ENCODE results near the gene NANOS2.

Gene NANOS2

DNA sequence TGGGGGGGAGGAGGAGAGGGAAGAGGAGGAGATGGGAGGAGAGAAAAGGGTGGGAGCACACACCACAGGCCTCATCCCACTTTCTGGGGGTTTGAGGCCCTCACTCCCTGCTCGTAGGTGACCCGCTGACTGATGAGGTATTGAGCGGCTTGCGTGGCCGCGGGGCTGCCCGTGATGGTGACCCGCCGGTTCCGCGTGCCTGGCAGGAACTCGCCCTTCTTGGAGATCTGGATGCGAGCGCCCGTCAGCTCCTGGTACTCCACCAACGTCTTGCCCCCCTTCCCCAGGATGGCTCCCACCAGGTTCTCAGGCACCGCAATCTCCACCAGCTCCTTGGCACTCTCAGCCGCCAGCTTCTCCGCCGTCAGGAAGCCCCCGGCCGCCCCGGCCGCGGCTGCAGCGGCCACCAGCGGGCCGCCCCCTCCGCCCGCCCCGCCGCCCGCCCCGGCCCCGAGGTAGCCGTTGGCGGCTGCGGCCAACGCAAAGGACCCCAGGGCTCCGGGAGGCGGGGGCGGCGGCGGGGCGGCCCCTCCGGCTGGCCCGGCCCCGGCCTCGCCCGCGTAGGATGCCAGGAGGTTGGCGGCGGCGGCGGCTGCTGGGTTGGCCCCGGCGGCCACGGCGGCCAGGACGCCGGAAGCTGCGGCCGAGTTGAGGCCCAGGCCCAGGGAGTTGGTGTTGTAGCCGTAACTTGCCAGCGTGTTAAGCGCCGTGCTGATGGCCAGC lies 25.4 kb upstream of the NANOS2 start:
- TF ChIP-seq POLR2A (IDR thresholded peaks at IDR 0.05; ENCODE audit: low read length) (no peak), GATA1 (IDR thresholded peaks at IDR 0.05; ENCODE audit: low read depth, low read length) (no peak)
- DNase-seq, result no peak

DNA sequence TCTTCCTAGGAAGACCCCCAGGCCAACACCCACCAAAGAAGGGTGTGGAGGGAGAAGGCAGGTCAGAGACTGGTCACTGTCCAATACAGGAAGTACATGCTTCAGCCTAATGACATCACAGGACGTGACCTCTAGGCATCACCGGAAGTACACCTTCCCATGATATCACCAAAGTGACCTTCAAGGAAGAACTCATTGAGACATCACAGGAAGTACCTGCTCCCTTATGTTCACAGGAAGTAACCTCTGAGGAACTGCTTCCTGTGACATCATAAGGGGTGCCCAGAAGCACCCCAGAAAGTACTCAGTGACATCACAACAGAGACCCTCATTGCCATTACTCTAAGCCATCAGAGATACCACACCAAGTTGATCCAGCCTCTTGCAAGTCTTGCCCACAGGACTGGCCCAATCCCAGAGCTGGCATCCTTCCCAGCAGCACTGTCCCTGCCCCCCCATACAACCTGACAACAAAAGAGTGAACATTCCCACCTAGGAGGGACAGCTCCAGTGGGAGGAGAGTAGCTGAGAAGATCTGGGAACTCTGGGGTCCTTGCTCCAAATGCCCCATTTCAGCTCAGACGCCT lies 24.2 kb upstream of the NANOS2 start:
- no peak for DNase-seq
- TF ChIP-seq POLR2A (IDR thresholded peaks at IDR 0.05; ENCODE audit: low read length) (no peak), GATA1 (IDR thresholded peaks at IDR 0.05; ENCODE audit: low read depth, low read length) (no peak)

DNA sequence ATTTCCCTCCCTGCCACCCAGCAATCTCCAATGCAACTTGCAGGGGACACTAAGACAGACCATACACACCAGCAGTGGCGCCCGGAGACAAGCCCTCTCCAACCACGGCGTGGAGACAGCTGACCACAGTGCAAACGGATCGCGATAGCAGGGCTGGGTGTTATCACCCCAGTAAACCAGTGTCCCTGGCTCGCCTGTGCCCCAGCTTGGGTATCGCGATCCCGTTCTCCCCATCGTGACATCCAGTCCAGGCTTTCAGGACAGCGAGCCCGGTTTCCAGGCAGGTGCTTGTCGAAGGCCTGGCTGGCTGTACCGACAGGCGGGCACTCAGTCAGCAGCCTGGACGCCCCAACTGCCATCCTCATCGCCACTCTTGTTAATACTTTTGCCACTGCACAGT lies 20.7 kb upstream of the NANOS2 start:
- no peak for DNase-seq

DNA sequence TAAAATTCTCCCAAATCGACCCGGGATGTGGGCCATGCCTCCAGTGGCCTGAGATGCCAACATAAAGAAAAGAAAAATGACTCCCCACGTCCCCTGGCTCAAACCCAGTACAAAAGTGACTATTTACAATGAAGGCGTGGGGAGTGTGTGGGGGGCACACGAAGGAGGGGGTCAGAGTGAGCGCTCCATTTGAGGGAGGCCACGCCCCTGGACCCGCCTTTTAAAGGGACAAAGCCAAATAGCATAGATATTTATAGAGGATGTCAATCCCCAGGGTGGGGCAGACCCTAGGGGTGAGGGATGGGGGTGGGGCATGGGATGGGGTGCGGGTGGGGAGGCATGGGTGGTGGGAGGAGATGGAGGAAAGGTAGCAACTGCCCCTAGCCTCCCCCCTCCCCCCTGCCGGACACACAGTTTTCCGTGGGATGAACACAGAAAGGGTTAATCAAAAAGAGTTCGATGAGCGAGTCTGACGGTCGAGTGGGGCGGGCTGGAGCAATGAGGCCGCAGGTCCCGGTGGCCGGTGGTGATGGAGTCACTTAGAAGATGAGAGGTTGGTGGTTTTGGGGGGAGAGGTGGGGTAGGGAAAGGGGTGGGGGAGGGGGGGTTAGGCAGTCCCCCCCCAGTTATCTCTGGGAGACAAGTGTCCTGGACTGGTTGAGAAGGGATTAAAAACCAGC lies 20.1 kb upstream of the NANOS2 start:
- TF ChIP-seq GATA1 (IDR thresholded peaks at IDR 0.05; ENCODE audit: low read depth, low read length) (no peak), POLR2A (IDR thresholded peaks at IDR 0.05; ENCODE audit: low read length) (no peak)
- DNase-seq, result no peak

More for the DNA sequence above, 20.7 kb upstream of the NANOS2 start:
- no peak for TF ChIP-seq GATA1 (IDR thresholded peaks at IDR 0.05; ENCODE audit: low read depth, low read length)
- no peak for TF ChIP-seq POLR2A (IDR thresholded peaks at IDR 0.05; ENCODE audit: low read length)

DNA sequence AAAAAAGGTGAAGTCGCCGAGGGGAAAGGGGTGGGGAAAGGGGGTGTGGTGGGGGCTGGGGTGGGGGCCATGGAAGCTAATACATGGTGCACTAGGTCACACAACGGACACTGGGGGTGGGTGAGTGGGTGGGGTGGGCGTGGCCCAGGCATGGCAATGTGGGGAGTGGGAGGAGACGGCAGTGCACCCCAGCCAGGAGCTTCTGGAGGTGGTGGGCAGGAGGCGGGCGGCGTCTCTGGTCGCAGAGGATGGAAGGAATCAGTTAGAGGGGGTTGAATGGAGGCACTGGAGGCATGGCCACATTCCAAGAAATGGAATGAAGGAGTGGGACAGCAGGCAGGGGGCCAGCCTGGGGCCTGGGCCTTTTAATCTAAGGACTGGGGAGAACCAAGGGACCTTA lies 19.2 kb upstream of the NANOS2 start:
- no peak for DNase-seq
- TF ChIP-seq GATA1 (IDR thresholded peaks at IDR 0.05; ENCODE audit: low read depth, low read length) (no peak), POLR2A (IDR thresholded peaks at IDR 0.05; ENCODE audit: low read length) (no peak)

DNA sequence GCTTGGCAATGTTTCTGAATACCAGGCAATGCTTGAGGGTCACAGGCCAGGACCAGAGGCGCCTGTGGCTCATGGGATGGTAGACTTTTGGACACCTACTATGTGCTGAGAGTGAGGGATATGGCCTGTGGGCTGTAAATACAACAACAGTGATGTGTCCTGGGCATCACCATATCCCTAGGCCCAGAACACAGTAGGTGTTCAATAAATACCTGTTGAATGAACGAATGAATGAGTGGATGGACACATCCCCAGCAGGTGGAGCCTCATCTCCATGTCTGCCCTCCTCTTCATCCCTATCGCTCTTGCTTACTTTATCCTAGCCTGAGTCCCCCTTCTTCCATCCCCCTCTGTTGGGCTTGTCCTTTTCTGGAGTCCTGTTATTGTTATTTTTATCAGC lies 16.5 kb upstream of the NANOS2 start:
- DNase-seq, result no peak
- no peak for TF ChIP-seq POLR2A (IDR thresholded peaks at IDR 0.05; ENCODE audit: low read length)
- TF ChIP-seq GATA1 (IDR thresholded peaks at IDR 0.05; ENCODE audit: low read depth, low read length), result no peak

DNA sequence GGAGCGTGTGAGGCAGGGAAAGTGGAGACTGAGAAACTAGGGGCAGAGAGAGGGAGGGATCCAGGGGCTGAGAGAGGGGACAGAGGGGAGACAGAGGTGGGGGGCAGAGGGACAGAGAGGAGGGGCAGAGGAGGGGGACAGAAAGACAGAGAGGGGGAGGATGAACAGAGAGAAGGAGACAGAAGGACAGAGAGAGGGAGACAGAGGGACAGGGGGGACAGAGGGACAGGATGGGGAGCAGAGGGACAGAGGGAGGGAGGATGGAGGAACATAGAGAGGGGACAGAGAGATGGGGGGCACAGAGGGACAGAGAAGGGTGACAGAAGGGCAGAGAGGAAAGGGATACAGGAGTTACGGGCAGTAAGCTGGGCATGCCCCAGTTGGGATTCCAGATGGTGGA lies 14.7 kb upstream of the NANOS2 start:
- no peak for DNase-seq
- TF ChIP-seq POLR2A (IDR thresholded peaks at IDR 0.05; ENCODE audit: low read length), result no peak
- no peak for TF ChIP-seq GATA1 (IDR thresholded peaks at IDR 0.05; ENCODE audit: low read depth, low read length)

DNA sequence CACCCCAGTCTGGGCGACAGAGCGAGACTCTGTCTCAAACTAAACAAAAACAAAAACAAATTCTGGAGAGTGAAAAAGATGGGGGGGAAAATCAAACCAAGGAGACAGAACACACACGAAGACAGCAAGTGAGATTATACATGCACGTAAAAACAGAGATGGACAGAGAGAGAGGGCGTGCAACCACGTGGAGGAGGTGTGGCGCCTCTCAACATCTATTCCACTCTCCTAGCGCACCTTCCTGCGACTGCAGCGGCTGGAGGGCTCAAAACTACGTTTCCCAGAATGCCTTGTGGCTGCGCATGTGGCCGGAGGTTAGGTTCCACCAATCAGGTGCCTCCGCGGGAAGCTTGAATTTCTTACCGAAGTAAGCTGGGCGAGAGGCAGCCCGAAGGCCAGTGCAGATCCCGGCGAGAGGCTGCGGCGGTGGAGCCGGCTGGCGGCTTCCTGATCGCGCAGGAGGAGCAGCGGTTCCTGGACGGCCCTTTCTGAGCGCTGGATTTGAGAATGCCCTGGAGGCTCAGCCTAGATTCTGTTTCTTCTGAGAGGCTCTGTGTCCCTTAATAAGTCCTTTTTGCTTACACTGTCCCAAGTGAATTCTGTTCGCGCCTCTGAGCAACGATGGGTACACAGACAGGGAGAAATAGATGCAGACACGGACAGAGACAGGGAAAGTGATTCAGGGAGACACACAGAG lies 13.1 kb upstream of the NANOS2 start:
- TF ChIP-seq GATA1 (IDR thresholded peaks at IDR 0.05; ENCODE audit: low read depth, low read length) (no peak), POLR2A (IDR thresholded peaks at IDR 0.05; ENCODE audit: low read length) (peak; percentile 82)
- DNase-seq, result peak; percentile 90 to 92

DNA sequence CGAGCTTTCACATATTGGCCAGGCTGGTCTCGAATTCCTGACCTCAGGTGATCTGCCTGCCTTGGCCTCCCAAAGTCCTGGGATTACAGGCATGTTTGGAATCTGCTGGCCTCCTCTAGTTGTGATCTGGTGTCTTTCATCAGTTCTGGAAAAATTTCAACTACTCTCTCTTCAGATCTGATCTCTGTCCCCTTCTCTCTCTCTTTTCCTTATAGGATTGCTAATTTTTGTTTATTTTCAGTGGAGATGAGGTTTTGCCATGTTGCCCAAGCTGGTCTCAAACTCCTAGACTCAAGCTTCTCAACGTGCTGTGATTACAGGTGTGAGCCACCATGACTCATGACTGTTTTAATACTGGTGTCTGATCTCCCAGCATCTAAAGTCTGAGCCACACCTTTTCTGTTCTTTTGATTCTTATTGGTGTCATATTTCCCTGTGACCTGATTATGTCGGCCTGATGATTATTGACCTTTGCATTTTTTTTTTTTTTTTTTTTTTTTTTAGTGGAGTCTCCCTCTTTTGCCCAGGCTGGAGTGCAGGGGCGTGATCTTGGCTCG lies 10.4 kb upstream of the NANOS2 start:
- TF ChIP-seq POLR2A (IDR thresholded peaks at IDR 0.05; ENCODE audit: low read length) (no peak), GATA1 (IDR thresholded peaks at IDR 0.05; ENCODE audit: low read depth, low read length) (no peak)

DNA sequence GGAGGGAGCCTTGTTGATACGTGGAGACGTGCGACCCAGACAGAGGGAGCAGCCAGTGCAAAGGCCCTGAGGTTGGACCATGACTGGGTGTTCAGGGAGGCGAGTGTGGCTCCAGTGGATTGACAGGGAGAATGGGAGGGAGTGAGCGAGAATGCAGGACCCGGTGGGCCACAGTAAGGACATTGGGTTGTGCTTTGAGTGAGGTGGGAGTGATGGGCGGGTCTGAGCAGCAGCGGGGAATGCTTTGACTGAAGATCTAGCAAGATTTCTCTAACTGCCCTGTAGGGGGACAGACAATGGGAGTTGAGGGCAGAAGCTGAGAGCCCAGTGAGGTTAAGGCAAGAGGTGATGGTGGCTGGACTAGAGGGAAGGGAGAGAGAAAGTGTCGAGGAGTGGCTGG lies 7.7 kb upstream of the NANOS2 start:
- TF ChIP-seq GATA1 (IDR thresholded peaks at IDR 0.05; ENCODE audit: low read depth, low read length), result no peak
- no peak for TF ChIP-seq POLR2A (IDR thresholded peaks at IDR 0.05; ENCODE audit: low read length)
- peak in 1 of 2 experiments; percentile 12 for DNase-seq

More for the DNA sequence above, 10.4 kb upstream of the NANOS2 start:
- DNase-seq, result no peak

DNA sequence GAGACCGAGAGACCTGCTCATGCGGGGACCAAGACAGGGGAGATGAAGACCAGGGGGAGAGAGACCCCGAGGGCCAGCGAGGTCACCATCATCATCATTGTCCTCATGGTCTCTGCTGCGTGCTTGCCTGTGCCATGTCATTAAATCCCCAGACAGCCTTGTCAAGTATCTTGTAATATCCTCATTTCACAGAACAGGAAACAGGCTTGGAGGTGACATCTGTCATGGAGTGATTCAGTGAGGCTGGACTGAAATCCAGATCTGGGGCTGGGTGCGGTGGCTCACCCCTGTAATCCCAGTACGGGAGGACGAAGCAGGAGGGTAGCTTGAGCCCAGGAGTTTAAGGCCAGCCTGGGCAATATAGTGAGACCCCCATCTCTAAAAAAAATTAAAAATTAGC lies 5.9 kb upstream of the NANOS2 start:
- DNase-seq, result no peak
- no peak for TF ChIP-seq GATA1 (IDR thresholded peaks at IDR 0.05; ENCODE audit: low read depth, low read length)
- TF ChIP-seq POLR2A (IDR thresholded peaks at IDR 0.05; ENCODE audit: low read length), result no peak

DNA sequence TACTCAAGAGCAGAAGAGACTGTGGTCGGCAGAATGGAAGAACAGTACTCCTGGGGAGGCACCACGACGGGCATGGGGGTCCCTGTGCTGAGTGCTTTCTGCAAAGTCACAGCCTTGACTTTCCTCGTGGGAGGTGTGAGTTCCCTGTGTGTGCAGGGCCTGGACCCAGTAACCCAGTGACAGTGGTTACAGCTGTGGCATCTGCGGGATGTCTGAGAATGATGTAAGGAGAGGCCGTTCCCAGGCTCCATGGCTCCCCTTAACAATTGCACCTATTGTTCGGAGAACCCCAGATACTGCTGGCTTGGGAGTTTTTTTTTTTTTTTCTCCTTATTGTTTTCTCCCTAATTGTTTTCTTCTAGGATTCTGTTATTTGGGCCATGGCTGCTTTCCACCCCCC lies 5.1 kb upstream of the NANOS2 start:
- TF ChIP-seq GATA1 (IDR thresholded peaks at IDR 0.05; ENCODE audit: low read depth, low read length) (no peak), POLR2A (IDR thresholded peaks at IDR 0.05; ENCODE audit: low read length) (no peak)
- DNase-seq, result no peak

DNA sequence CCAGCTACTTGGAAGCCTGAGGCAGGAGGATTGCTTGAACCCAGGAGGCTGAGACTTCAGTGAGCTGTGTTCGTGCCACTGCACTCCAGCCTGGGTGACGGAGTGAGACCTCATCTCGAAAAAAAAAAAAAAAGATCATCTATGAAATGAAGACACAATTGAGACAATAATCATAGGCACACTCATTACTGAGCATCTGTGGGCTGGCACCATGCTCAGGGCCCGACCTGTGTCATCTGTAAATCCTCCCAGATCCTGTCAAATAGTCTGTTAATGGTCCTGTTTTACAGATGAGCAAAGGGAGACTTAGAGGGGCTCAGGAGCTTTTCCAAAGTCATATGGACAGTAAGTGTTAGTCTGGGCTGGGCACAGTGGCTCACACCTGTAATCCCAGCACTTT lies 4.1 kb upstream of the NANOS2 start:
- no peak for TF ChIP-seq POLR2A (IDR thresholded peaks at IDR 0.05; ENCODE audit: low read length)
- TF ChIP-seq GATA1 (IDR thresholded peaks at IDR 0.05; ENCODE audit: low read depth, low read length), result no peak
- DNase-seq, result no peak

All from erythroblast (primary cell).